Retinal pigment epithelial cell (primary cell): ENCODE results near the gene DOCK11.

ENCODE experiments used
- DNase-seq: peaks from one replicate; pipeline ENCODE4 v3.0.0-alpha.2; 2010; ENCODE audit warnings: low read depth
- H3K4me3 ChIP-seq: 2 replicates; pipeline ENCODE4 v1.5.1; 2011; ENCODE audit warnings: mild to moderate bottlenecking, low read length, control low read depth, moderate library complexity
- CTCF ChIP-seq: conservative IDR thresholded peaks from 2 replicates; pipeline ENCODE4 v1.5.1; 2011; ENCODE audit warnings: low read depth, low read length, control low read depth, inconsistent platforms

The DOCK11 gene

GRCh38 chrX:118652717-118653116 lies 157.1 kb downstream of the DOCK11 start:
- no peak overlapping the region for H3K4me3 ChIP-seq
- no peak for DNase-seq

GRCh38 chrX:118654331-118654730 lies 158.7 kb downstream of the DOCK11 start:
- H3K4me3 ChIP-seq = no peak overlapping the region
- DNase-seq = no peak
- TF ChIP-seq CTCF = no peak

More at GRCh38 chrX:118652717-118653116, 157.1 kb downstream of the DOCK11 start:
- no peak for TF ChIP-seq CTCF

GRCh38 chrX:118655561-118656246 lies 160.1 kb downstream of the DOCK11 start:
- no peak for TF ChIP-seq CTCF
- no peak for DNase-seq
- no peak overlapping the region for H3K4me3 ChIP-seq

GRCh38 chrX:118657413-118657812 lies 161.8 kb downstream of the DOCK11 start:
- no peak for DNase-seq
- TF ChIP-seq CTCF = no peak

GRCh38 chrX:118660085-118660484 lies 164.5 kb downstream of the DOCK11 start:
- no peak for TF ChIP-seq CTCF
- no peak for DNase-seq
- no peak overlapping the region for H3K4me3 ChIP-seq

More at GRCh38 chrX:118657413-118657812, 161.8 kb downstream of the DOCK11 start:
- H3K4me3 ChIP-seq = no peak overlapping the region

GRCh38 chrX:118665204-118665603 lies 169.6 kb downstream of the DOCK11 start:
- no peak overlapping the region for H3K4me3 ChIP-seq
- TF ChIP-seq CTCF = no peak
- no peak for DNase-seq

- TF ChIP-seq CTCF = no peak
- DNase-seq = no peak
- no peak overlapping the region for H3K4me3 ChIP-seq
Observed at GRCh38 chrX:118666521-118666920, 170.9 kb downstream of the DOCK11 start.
